Stimulated activated CD8-positive, alpha-beta memory T cell treated with anti-CD3 and anti-CD28 coated beads, Interleukin-12 subunit alpha, Interleukin-12 subunit beta, amount 100 ng/mL, for 4 hours (primary cell): ENCODE data around the gene SLTM.
A peak's percentile ranks its signal among the peaks of the same experiment; 100 is the strongest.
"Not testable (repeated sequence)": the region's sequence is repeated elsewhere in the genome, so short reads cannot be mapped to it uniquely, and the experiment has no call there.

ENCODE experiments used
- DNase-seq: peaks from one replicate; pipeline ENCODE4 v3.0.0-alpha.2; 2020; ENCODE audit warnings: low read depth

SLTM gene

GRCh38 chr15:58933281-58934113 is at the start of gene SLTM:
TSS of gene SLTM (minus strand) at chr15:58933679. CDS start at chr15:58933565, 114 bp downstream.
- peak; percentile 95 for DNase-seq

GRCh38 chr15:58983261-58983660 is 49.8 kb upstream of the SLTM start:
- no peak for DNase-seq

GRCh38 chr15:58981808-58982475 is 48.5 kb upstream of the SLTM start:
- DNase-seq = no peak

- no peak for DNase-seq
Measured at GRCh38 chr15:58980351-58980939, 47.0 kb upstream of the SLTM start.

GRCh38 chr15:58977887-58978286 is 44.4 kb upstream of the SLTM start:
- no peak for DNase-seq

- no peak for DNase-seq
Measured at GRCh38 chr15:58967479-58967878, 34.0 kb upstream of the SLTM start.

- no peak for DNase-seq
Measured at GRCh38 chr15:58966698-58967097, 33.2 kb upstream of the SLTM start.

GRCh38 chr15:58962662-58963565 is 29.4 kb upstream of the SLTM start:
- DNase-seq = no peak

- no peak for DNase-seq
Measured at GRCh38 chr15:58962136-58962535, 28.7 kb upstream of the SLTM start.

GRCh38 chr15:58958811-58959210 is 25.3 kb upstream of the SLTM start:
- no peak for DNase-seq

- peak; percentile 9 for DNase-seq
Measured at GRCh38 chr15:58957101-58957973, 23.9 kb upstream of the SLTM start.

- no peak for DNase-seq
Measured at GRCh38 chr15:58952751-58953150, 19.3 kb upstream of the SLTM start.

GRCh38 chr15:58951388-58952007 is 18.0 kb upstream of the SLTM start:
- no peak for DNase-seq

- DNase-seq = no peak
Measured at GRCh38 chr15:58947179-58947578, 13.7 kb upstream of the SLTM start.

GRCh38 chr15:58934974-58935373 is 1.5 kb upstream of the SLTM start:
- not testable (repeated sequence) for DNase-seq

- no peak for DNase-seq
Measured at GRCh38 chr15:58934521-58934920, 1.0 kb upstream of the SLTM start.

- DNase-seq = no peak
Measured at GRCh38 chr15:58934114-58934447, 602 bp upstream of the SLTM start.

GRCh38 chr15:58932710-58933280 is 684 bp downstream of the SLTM start:
- no peak for DNase-seq

- no peak for DNase-seq
Measured at GRCh38 chr15:58931987-58932588, 1.4 kb downstream of the SLTM start.

GRCh38 chr15:58929891-58930416 is 3.5 kb downstream of the SLTM start:
- DNase-seq = no peak
